ENCODE data around the gene PAK5.

The PAK5 gene

DNA sequence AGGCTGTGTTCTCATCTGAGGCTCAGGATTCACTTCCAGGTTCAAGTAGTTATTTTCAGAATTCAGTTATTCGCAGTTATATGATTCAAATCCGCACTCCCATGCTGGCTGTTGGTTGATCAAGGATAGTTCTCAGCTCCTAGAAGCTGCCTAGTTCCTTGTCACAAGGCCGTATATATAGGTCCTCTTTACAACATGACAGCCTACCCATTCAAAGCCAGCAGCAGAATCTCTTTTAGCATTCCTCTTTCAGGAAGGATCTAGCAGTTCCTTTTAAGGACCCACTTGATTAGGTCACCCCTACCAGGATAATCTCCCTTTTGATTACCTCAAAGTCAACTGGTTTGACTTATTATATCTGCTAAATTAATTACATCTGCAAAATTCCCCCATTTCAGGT, 348.2 kb downstream of the PAK5 start:
- no peak for DNase-seq

DNA sequence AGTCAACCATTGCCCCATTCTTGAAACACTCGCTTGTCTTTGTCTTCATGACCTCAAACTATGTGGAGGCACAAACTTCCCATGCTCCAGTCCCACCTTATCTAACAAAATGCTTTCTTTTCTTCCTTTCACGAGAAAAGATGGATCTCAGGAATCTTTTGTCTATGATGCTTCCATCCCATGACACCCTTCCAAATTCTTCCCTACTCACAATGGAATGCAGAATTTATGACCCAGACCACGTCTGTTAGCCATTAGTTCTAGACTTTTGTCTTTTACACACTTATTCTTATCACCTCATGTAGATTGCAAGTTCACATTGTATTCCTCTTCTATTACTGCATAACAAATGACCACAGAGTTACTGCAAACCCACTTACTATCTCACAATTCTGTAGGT, 348.7 kb downstream of the PAK5 start:
- no peak for DNase-seq

GRCh38 chr20:9488063-9488462, 350.8 kb downstream of the PAK5 start:
- DNase-seq = no peak

Measured in NCI-H1048 (cell line).